ENCODE measurements around the gene AARS1. TPM values are rescaled to one million over a fixed set of nuclear protein-coding genes. Genes with fewer than 3 reads are reported as not detected.
"Not testable (repeated sequence)": the region's sequence is repeated elsewhere in the genome, so short reads cannot be mapped to it uniquely, and the experiment has no call there.

The AARS1 gene
- polyA plus RNA-seq, 2 of the 4 experiments (the other 2 are of a cell fraction) = 134 to 344 TPM

DNA sequence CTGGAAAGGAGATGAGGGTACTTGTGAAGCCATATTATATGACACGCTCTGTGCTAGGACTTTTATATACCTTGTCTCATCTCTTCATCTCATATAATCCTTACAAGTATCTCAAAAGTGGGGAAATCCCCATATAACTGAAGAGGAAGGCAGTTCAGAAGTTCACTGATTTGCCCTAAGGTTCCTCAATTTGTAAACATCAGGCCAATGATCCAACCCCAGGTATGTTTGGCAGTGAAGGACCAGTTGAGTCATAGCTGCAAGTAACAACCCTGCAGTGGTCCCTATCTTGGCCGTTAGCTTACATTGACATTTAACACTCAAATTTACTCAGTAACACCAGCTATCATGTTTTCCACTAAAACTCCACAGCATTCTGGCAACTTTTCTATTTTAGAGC, 70.7 kb downstream of the AARS1 start:
- H3K4me3 ChIP-seq; H3K9me3 ChIP-seq; H3K27ac ChIP-seq; DNase-seq (ENCODE audit: low read depth in 1 of 2, low spot score in 1 of 2); FAIRE-seq; POLR2A ChIA-PET; ATAC-seq; CTCF ChIA-PET; H3K4me2 ChIP-seq; H3K4me1 ChIP-seq: not testable (repeated sequence)
- WGBS (ENCODE audit: missing lambda C conversion rate) = 83% methylated on average over 2 of the region's 2 CpGs

- H3K4me2 ChIP-seq; H3K9me3 ChIP-seq; H3K4me1 ChIP-seq; H3K4me3 ChIP-seq; ATAC-seq; H3K27ac ChIP-seq; POLR2A ChIA-PET; CTCF ChIA-PET; FAIRE-seq; DNase-seq (ENCODE audit: low read depth in 1 of 2, low spot score in 1 of 2): not testable (repeated sequence)
- WGBS (ENCODE audit: missing lambda C conversion rate) = 93% methylated on average over 5 of the region's 6 CpGs
These were observed 82.9 kb downstream of the AARS1 start for GRCh38 chr16:70206382-70206781.

DNA sequence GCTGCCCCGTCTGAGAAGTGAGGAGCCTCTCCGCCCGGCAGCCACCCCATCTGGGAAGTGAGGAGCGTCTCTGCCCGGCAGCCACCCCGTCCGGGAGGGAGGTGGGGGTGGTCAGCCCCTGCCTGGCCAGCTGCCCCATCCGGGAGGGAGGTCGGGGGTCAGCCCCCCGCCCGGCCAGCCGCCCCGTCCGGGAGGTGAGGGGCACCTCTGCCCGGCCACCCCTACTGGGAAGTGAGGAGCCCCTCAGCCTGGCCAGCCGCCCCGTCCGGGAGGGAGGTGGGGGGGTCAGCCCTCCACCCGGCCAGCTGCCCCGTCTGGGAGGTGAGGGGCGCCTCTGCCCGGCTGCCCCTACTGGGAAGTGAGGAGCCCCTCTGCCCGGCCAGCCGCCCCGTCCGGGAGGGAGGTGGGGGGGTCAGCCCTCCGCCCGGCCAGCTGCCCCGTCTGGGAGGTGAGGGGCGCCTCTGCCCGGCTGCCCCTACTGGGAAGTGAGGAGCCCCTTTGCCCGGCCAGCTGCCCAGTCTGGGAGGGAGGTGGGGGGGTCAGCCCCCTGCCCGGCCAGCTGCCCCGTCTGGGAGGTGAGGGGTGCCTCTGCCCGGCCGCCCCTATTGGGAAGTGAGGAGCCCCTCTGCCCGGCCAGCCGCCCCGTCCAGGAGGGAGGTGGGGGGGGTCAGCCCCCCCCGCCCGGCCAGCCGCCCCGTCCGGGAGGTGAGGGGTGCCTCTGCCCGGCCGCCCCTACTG, 84.5 kb downstream of the AARS1 start:
- CTCF ChIA-PET; H3K9me3 ChIP-seq; H3K4me2 ChIP-seq; H3K4me1 ChIP-seq; ATAC-seq; H3K4me3 ChIP-seq; DNase-seq (ENCODE audit: low read depth in 1 of 2, low spot score in 1 of 2); POLR2A ChIA-PET; H3K27ac ChIP-seq; FAIRE-seq: not testable (repeated sequence)
- WGBS (ENCODE audit: missing lambda C conversion rate) = no CpG with 5 or more reads among the region's 46 CpGs

DNA sequence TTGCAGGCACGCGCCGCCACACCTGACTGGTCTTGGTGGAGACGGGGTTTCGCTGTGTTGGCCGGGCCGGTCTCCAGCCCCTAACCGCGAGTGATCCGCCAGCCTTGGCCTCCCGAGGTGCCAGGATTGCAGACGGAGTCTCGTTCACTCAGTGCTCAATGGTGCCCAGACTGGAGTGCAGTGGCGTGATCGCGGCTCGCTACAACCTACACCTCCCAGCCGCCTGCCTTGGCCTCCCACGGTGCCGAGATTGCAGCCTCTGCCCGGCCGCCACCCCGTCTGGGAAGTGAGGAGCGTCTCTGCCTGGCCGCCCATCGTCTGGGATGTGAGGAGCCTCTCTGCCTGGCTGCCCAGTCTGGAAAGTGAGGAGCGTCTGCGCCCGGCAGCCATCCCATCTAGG, 85.3 kb downstream of the AARS1 start:
- POLR2A ChIA-PET; FAIRE-seq; CTCF ChIA-PET; H3K4me2 ChIP-seq; H3K4me1 ChIP-seq; ATAC-seq; H3K27ac ChIP-seq; H3K9me3 ChIP-seq; H3K4me3 ChIP-seq; DNase-seq (ENCODE audit: low read depth in 1 of 2, low spot score in 1 of 2): not testable (repeated sequence)
- WGBS (ENCODE audit: missing lambda C conversion rate) = 80% methylated on average over 10 of the region's 29 CpGs

- H3K9me3 ChIP-seq; ATAC-seq; FAIRE-seq; H3K4me2 ChIP-seq; H3K4me1 ChIP-seq; CTCF ChIA-PET; POLR2A ChIA-PET; H3K27ac ChIP-seq; DNase-seq (ENCODE audit: low read depth in 1 of 2, low spot score in 1 of 2); H3K4me3 ChIP-seq: not testable (repeated sequence)
- WGBS (ENCODE audit: missing lambda C conversion rate) = 83% methylated on average over 5 of the region's 7 CpGs
These were observed 85.8 kb downstream of the AARS1 start for GRCh38 chr16:70203508-70203907.

Small RNAs within 50 kb of the gene (small RNA-seq; reads per million reads assigned to genes)
- gene AC009060.2 (0 reads per million in 6 experiments), gene RN7SL279P (0 to 0.04 (median 0) reads per million in 6 experiments)

Other genes starting within 250 kb of the AARS1 start
- gene PDPR, start 175.2 kb downstream of the AARS1 start, polyA plus RNA-seq (2011; rRNA removed) = 25.6 and 30.6 TPM in 2 replicates
- gene PDPR, start 175.2 kb downstream of the AARS1 start, polyA plus RNA-seq (2017; fragmentation: RNase III; extraction: RNeasy Plus Mini Kit Qiagen cat#74134 plus additional on column Dnase treatment) = 13.1 to 13.7 TPM (median 13.4 TPM) in 3 replicates
- 0.13 and 0.16 TPM in 2 replicates for gene CLEC18C, start 115.7 kb downstream of the AARS1 start, polyA plus RNA-seq (2011; rRNA removed)
- 0.09 to 0.18 TPM (median 0.15 TPM) in 3 replicates for gene CLEC18C, start 115.7 kb downstream of the AARS1 start, polyA plus RNA-seq (2017; fragmentation: RNase III; extraction: RNeasy Plus Mini Kit Qiagen cat#74134 plus additional on column Dnase treatment)
- 12.9 and 15.0 TPM in 2 replicates for gene EXOSC6, start 37.6 kb downstream of the AARS1 start, polyA plus RNA-seq (2011; rRNA removed)
- 10.8 to 12.2 TPM (median 11.7 TPM) in 3 replicates for gene EXOSC6, start 37.6 kb downstream of the AARS1 start, polyA plus RNA-seq (2017; fragmentation: RNase III; extraction: RNeasy Plus Mini Kit Qiagen cat#74134 plus additional on column Dnase treatment)
- gene DDX19B, start 9.7 kb upstream of the AARS1 start, polyA plus RNA-seq (2011; rRNA removed) = 50.6 and 59.4 TPM in 2 replicates
- 26.9 to 27.2 TPM (median 27.0 TPM) in 3 replicates for gene DDX19B, start 9.7 kb upstream of the AARS1 start, polyA plus RNA-seq (2017; fragmentation: RNase III; extraction: RNeasy Plus Mini Kit Qiagen cat#74134 plus additional on column Dnase treatment)
- 40.4 and 41.9 TPM in 2 replicates for gene DDX19A, start 57.4 kb upstream of the AARS1 start, polyA plus RNA-seq (2011; rRNA removed)
- gene DDX19A, start 57.4 kb upstream of the AARS1 start, polyA plus RNA-seq (2017; fragmentation: RNase III; extraction: RNeasy Plus Mini Kit Qiagen cat#74134 plus additional on column Dnase treatment) = 41.3 to 46.2 TPM (median 43.8 TPM) in 3 replicates
- gene ST3GAL2, start 149.6 kb upstream of the AARS1 start, polyA plus RNA-seq (2011; rRNA removed) = 11.1 and 14.4 TPM in 2 replicates
- 13.8 to 16.3 TPM (median 15.5 TPM) in 3 replicates for gene ST3GAL2, start 149.6 kb upstream of the AARS1 start, polyA plus RNA-seq (2017; fragmentation: RNase III; extraction: RNeasy Plus Mini Kit Qiagen cat#74134 plus additional on column Dnase treatment)
- gene FCSK, start 165.1 kb upstream of the AARS1 start, polyA plus RNA-seq (2011; rRNA removed) = 5.7 and 9.3 TPM in 2 replicates
- gene FCSK, start 165.1 kb upstream of the AARS1 start, polyA plus RNA-seq (2017; fragmentation: RNase III; extraction: RNeasy Plus Mini Kit Qiagen cat#74134 plus additional on column Dnase treatment) = 6.0 to 7.7 TPM (median 6.8 TPM) in 3 replicates
- 48.2 and 53.1 TPM in 2 replicates for gene COG4, start 234.0 kb upstream of the AARS1 start, polyA plus RNA-seq (2011; rRNA removed)
- 40.9 to 46.5 TPM (median 42.7 TPM) in 3 replicates for gene COG4, start 234.0 kb upstream of the AARS1 start, polyA plus RNA-seq (2017; fragmentation: RNase III; extraction: RNeasy Plus Mini Kit Qiagen cat#74134 plus additional on column Dnase treatment)
- gene SF3B3, start 234.3 kb upstream of the AARS1 start, polyA plus RNA-seq (2011; rRNA removed) = 155 and 302 TPM in 2 replicates
- 111 to 118 TPM (median 115 TPM) in 3 replicates for gene SF3B3, start 234.3 kb upstream of the AARS1 start, polyA plus RNA-seq (2017; fragmentation: RNase III; extraction: RNeasy Plus Mini Kit Qiagen cat#74134 plus additional on column Dnase treatment)

Data from A549 (cell line).